Liver (tissue), 9 donors: Measurements from ENCODE around the gene SPATS2L. TPM values are rescaled to one million over a fixed set of nuclear protein-coding genes. Genes with fewer than 3 reads are reported as not detected.

Source experiments
- DNase-seq: peaks from one replicate; pipeline ENCODE4 v3.0.0-alpha.2; 2017; ENCODE audit warnings: low spot score
- H3K27ac ChIP-seq, 2 donors: one replicate each; pipeline ENCODE4 v1.7.0; 2013; ENCODE audit warnings: inconsistent platforms in 2 of 2, low read length in 2 of 2, control low read depth in 1 of 2, low read depth in 1 of 2, mild to moderate bottlenecking in 1 of 2
- H3K27me3 ChIP-seq, 4 donors: one replicate each; pipeline versions ENCODE4 v1.6.1 to v1.7.0; 2013; ENCODE audit warnings: low read length in 3 of 4, inconsistent platforms in 1 of 4, mild to moderate bottlenecking in 1 of 4, moderate library complexity in 1 of 4; ENCODE audit not compliant: control insufficient read depth in 4 of 4, insufficient read depth in 4 of 4
- H3K36me3 ChIP-seq, 4 donors: one replicate each; pipeline versions ENCODE4 v1.6.1 to v1.7.0; 2013; ENCODE audit warnings: low read length in 3 of 4, mild to moderate bottlenecking in 3 of 4, low read depth in 1 of 4, moderate library complexity in 1 of 4; ENCODE audit not compliant: control insufficient read depth in 4 of 4, insufficient read depth in 3 of 4
- H3K4me1 ChIP-seq, 4 donors: one replicate each; pipeline versions ENCODE4 v1.6.1 to v1.7.0; 2013; ENCODE audit warnings: low read length in 3 of 4, mild to moderate bottlenecking in 3 of 4, moderate library complexity in 1 of 4; ENCODE audit not compliant: control insufficient read depth in 4 of 4, insufficient read depth in 4 of 4
- H3K4me3 ChIP-seq, 3 donors: one replicate each; pipeline versions ENCODE4 v1.6.1 to v1.7.0; 2013; ENCODE audit warnings: low read length in 3 of 3, control low read depth in 1 of 3, low read depth in 1 of 3, mild to moderate bottlenecking in 1 of 3
- H3K9ac ChIP-seq, 2 donors: one replicate each; pipeline ENCODE4 v1.7.0; 2013; ENCODE audit warnings: low read length in 2 of 2, mild to moderate bottlenecking in 2 of 2, moderate library complexity in 2 of 2, control low read depth in 1 of 2, low read depth in 1 of 2
- H3K9me3 ChIP-seq, 4 donors: one replicate each; pipeline versions ENCODE4 v1.6.1 to v1.7.0; 2013; ENCODE audit warnings: low read length in 3 of 4; ENCODE audit not compliant: control insufficient read depth in 4 of 4
- EGR1 ChIP-seq, 2 donors: IDR thresholded peaks; 2 replicates each; pipeline ENCODE4 v1.6.1; 2016 to 2018; ENCODE audit warnings: antibody characterized with exemption in 2 of 2, low read depth in 2 of 2
- FOXA1 ChIP-seq: IDR thresholded peaks from 2 replicates; pipeline ENCODE4 v1.6.1; 2016; ENCODE audit warnings: antibody characterized with exemption
- FOXA2 ChIP-seq: IDR thresholded peaks from 2 replicates; pipeline ENCODE4 v1.6.1; 2016; ENCODE audit warnings: antibody characterized with exemption
- GABPA ChIP-seq, 2 donors: IDR thresholded peaks in 1 of 2; conservative IDR thresholded peaks in 1 of 2; 2 replicates each; pipeline ENCODE4 v1.6.1; 2016; ENCODE audit warnings: antibody characterized with exemption in 2 of 2, mild to moderate bottlenecking in 1 of 2, moderate library complexity in 1 of 2
- HNF4A ChIP-seq, 2 donors: conservative IDR thresholded peaks; 2 replicates each; pipeline ENCODE4 v1.6.1; 2016; ENCODE audit warnings: antibody characterized with exemption in 2 of 2, mild to moderate bottlenecking in 2 of 2
- HNF4G ChIP-seq: IDR thresholded peaks from 2 replicates; pipeline ENCODE4 v1.6.1; 2016; ENCODE audit warnings: antibody characterized with exemption
- JUND ChIP-seq, 2 donors: IDR thresholded peaks; 2 replicates each; pipeline ENCODE4 v1.6.1; 2016; ENCODE audit warnings: antibody characterized with exemption in 2 of 2
- NR2F2 ChIP-seq: IDR thresholded peaks from 2 replicates; pipeline ENCODE4 v1.6.1; 2016; ENCODE audit warnings: antibody characterized with exemption
- RAD21 ChIP-seq, 2 donors: IDR thresholded peaks; 2 replicates each; pipeline ENCODE4 v1.6.1; 2016; ENCODE audit warnings: antibody characterized with exemption in 2 of 2, mild to moderate bottlenecking in 2 of 2
- RXRA ChIP-seq, 2 donors: IDR thresholded peaks; 2 replicates each; pipeline ENCODE4 v1.6.1; 2017 to 2018; ENCODE audit warnings: antibody characterized with exemption in 2 of 2, mild to moderate bottlenecking in 1 of 2
- SP1 ChIP-seq: IDR thresholded peaks from 2 replicates; pipeline ENCODE4 v1.6.1; 2018; ENCODE audit warnings: antibody characterized with exemption, mild to moderate bottlenecking
- TAF1 ChIP-seq: conservative IDR thresholded peaks from 2 replicates; pipeline ENCODE4 v1.6.1; 2016; ENCODE audit warnings: antibody characterized with exemption, mild to moderate bottlenecking
- YY1 ChIP-seq: IDR thresholded peaks from 2 replicates; pipeline ENCODE4 v1.6.1; 2016; ENCODE audit warnings: antibody characterized with exemption, mild to moderate bottlenecking
- WGBS: extraction: QIAGEN DNeasy Blood & Tissue Kit; methylation state at CpG from one replicate; pipeline ENCODE4 v1.1.7; 2013; 5-methylcytosine and 5-hydroxymethylcytosine counted together
- polyA plus RNA-seq, 2 donors: library from polyadenylated mRNA; stranded (reverse) in 1 of 2; unstranded in 1 of 2; fragments of 200-250 nt in 1 of 2; fragments of >200 nt in 1 of 2; fragmentation: Nextera tagmentation in 1 of 2; extraction: Ambion mirVana in 1 of 2; gene quantifications; one replicate each; pipeline versions ENCODE4 v1.2.1 to v1.2.3, GENCODE V29; 2013 to 2015
- total RNA-seq, 2 donors: library from RNA; depleted of rRNA; stranded (reverse); fragments of >200 nt; gene quantifications; one replicate each; pipeline ENCODE4 v1.2.3, GENCODE V29; 2014
- TF ChIP-seq, protein P1 (sequence below): fragments of 150-350 bp; IDR thresholded peaks from 2 replicates; pipeline ENCODE4 v1.5.1; 2017; ENCODE audit warnings: improper control_type of control experiment, low read depth, low read length; ENCODE audit not compliant: missing input control
- TF ChIP-seq, protein P2 (sequence below): IDR thresholded peaks from 2 replicates; pipeline ENCODE4 v1.6.1; 2016; ENCODE audit warnings: antibody characterized with exemption, mild to moderate bottlenecking
- TF ChIP-seq, protein P3 (sequence below): IDR thresholded peaks from 2 replicates; pipeline ENCODE4 v1.6.1; 2016; ENCODE audit warnings: antibody characterized with exemption
- TF ChIP-seq, protein P4 (sequence below): IDR thresholded peaks from 2 replicates; pipeline ENCODE4 v1.6.1; 2016; ENCODE audit warnings: antibody characterized with exemption
- TF ChIP-seq, protein P5 (sequence below): IDR thresholded peaks from 2 replicates; pipeline ENCODE4 v1.6.1; 2016; ENCODE audit warnings: antibody characterized with exemption
- donor health status: healthy.
- donor health status: healthy.
- donor health status: healthy.
- donor health status: healthy.
- donor health status: healthy.

SPATS2L gene
- total and polyA plus RNA-seq, 4 donors: 31.4 to 49.9 (median 42.4) TPM

DNA sequence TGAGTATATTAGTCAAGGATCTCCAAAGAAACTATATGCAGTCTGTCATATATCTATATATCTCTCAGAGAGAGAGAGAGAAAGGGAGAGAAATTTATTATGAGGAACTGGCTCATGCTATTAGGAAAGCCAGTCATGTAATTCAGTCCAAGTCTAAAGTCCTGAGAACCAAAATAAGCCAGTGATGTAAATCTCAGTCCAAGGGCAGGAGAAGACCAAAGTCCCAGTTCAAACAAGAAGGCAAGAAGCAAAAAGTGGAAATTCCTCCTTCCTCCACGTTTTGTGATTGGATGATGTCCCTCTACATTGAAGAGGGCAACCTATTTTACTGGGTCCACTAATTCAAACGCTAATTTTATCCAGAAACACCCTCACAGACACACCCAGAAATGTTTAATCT is 34.2 kb upstream of the SPATS2L start:
- H3K4me3 ChIP-seq: no peak overlapping the region
- 48% methylated on average over 2 of the region's 2 CpGs for WGBS
- H3K4me1 ChIP-seq: peaks cover 0 to 7% (median 4%) of the 10 kb centered on the region in 4 donors
- TF ChIP-seq NR2F2: no peak
- peak in 1 of 2 donors; percentile 9 for TF ChIP-seq EGR1 (IDR thresholded peaks at IDR 0.05; ENCODE audit: low read depth in 2 of 2)
- TF ChIP-seq, protein P1, sequence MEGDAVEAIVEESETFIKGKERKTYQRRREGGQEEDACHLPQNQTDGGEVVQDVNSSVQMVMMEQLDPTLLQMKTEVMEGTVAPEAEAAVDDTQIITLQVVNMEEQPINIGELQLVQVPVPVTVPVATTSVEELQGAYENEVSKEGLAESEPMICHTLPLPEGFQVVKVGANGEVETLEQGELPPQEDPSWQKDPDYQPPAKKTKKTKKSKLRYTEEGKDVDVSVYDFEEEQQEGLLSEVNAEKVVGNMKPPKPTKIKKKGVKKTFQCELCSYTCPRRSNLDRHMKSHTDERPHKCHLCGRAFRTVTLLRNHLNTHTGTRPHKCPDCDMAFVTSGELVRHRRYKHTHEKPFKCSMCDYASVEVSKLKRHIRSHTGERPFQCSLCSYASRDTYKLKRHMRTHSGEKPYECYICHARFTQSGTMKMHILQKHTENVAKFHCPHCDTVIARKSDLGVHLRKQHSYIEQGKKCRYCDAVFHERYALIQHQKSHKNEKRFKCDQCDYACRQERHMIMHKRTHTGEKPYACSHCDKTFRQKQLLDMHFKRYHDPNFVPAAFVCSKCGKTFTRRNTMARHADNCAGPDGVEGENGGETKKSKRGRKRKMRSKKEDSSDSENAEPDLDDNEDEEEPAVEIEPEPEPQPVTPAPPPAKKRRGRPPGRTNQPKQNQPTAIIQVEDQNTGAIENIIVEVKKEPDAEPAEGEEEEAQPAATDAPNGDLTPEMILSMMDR: no peak
- no peak for TF ChIP-seq SP1
- TF ChIP-seq TAF1: no peak
- TF ChIP-seq HNF4G: peak; percentile 93
- peak; percentile 58 to 78 for TF ChIP-seq RXRA (IDR thresholded peaks at IDR 0.05)
- TF ChIP-seq FOXA1: peak; percentile 41
- TF ChIP-seq, protein P2, sequence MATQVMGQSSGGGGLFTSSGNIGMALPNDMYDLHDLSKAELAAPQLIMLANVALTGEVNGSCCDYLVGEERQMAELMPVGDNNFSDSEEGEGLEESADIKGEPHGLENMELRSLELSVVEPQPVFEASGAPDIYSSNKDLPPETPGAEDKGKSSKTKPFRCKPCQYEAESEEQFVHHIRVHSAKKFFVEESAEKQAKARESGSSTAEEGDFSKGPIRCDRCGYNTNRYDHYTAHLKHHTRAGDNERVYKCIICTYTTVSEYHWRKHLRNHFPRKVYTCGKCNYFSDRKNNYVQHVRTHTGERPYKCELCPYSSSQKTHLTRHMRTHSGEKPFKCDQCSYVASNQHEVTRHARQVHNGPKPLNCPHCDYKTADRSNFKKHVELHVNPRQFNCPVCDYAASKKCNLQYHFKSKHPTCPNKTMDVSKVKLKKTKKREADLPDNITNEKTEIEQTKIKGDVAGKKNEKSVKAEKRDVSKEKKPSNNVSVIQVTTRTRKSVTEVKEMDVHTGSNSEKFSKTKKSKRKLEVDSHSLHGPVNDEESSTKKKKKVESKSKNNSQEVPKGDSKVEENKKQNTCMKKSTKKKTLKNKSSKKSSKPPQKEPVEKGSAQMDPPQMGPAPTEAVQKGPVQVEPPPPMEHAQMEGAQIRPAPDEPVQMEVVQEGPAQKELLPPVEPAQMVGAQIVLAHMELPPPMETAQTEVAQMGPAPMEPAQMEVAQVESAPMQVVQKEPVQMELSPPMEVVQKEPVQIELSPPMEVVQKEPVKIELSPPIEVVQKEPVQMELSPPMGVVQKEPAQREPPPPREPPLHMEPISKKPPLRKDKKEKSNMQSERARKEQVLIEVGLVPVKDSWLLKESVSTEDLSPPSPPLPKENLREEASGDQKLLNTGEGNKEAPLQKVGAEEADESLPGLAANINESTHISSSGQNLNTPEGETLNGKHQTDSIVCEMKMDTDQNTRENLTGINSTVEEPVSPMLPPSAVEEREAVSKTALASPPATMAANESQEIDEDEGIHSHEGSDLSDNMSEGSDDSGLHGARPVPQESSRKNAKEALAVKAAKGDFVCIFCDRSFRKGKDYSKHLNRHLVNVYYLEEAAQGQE: peak; percentile 33
- TF ChIP-seq HNF4A (conservative IDR thresholded peaks at IDR 0.05): peak; percentile 99 to 100
- TF ChIP-seq, protein P3, sequence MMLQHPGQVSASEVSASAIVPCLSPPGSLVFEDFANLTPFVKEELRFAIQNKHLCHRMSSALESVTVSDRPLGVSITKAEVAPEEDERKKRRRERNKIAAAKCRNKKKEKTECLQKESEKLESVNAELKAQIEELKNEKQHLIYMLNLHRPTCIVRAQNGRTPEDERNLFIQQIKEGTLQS: peak; percentile 83
- peak; percentile 36 for TF ChIP-seq FOXA2
- peak; percentile 13 for TF ChIP-seq YY1
- TF ChIP-seq RAD21 (IDR thresholded peaks at IDR 0.05): peak; percentile 35 to 49
- TF ChIP-seq GABPA (IDR thresholded peaks at IDR 0.05 in 1 of 2, conservative IDR thresholded peaks at IDR 0.05 in 1 of 2): no peak
- TF ChIP-seq JUND (IDR thresholded peaks at IDR 0.05): peak; percentile 50 to 77
- TF ChIP-seq, protein P4, sequence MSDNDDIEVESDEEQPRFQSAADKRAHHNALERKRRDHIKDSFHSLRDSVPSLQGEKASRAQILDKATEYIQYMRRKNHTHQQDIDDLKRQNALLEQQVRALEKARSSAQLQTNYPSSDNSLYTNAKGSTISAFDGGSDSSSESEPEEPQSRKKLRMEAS: peak; percentile 33
- TF ChIP-seq, protein P5, sequence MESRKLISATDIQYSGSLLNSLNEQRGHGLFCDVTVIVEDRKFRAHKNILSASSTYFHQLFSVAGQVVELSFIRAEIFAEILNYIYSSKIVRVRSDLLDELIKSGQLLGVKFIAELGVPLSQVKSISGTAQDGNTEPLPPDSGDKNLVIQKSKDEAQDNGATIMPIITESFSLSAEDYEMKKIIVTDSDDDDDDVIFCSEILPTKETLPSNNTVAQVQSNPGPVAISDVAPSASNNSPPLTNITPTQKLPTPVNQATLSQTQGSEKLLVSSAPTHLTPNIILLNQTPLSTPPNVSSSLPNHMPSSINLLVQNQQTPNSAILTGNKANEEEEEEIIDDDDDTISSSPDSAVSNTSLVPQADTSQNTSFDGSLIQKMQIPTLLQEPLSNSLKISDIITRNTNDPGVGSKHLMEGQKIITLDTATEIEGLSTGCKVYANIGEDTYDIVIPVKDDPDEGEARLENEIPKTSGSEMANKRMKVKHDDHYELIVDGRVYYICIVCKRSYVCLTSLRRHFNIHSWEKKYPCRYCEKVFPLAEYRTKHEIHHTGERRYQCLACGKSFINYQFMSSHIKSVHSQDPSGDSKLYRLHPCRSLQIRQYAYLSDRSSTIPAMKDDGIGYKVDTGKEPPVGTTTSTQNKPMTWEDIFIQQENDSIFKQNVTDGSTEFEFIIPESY: peak; percentile 17
- peak overlapping the region in 1 of 2 donors; percentile 57 for H3K27ac ChIP-seq
- no peaks in the 10 kb centered on the region for H3K27me3 ChIP-seq
- no peaks in the 10 kb centered on the region for H3K9me3 ChIP-seq
- H3K9ac ChIP-seq: no peak overlapping the region
- no peaks in the 10 kb centered on the region for H3K36me3 ChIP-seq
- no peak for DNase-seq
